H7 (cell line): ENCODE measurements around the gene PACS1. TPM values are rescaled to one million over a fixed set of nuclear protein-coding genes. Genes with fewer than 3 reads are reported as not detected.
"Not testable (repeated sequence)": the region's sequence is repeated elsewhere in the genome, so short reads cannot be mapped to it uniquely, and the experiment has no call there.

ENCODE experiments used
- DNase-seq: peaks from one replicate; pipeline ENCODE4 v3.0.0; 2012
- H3K27me3 ChIP-seq: 2 replicates; pipeline ENCODE4 v1.6.0; 2011; ENCODE audit warnings: mild to moderate bottlenecking, low read length; ENCODE audit not compliant: control insufficient read depth, insufficient read depth
- H3K36me3 ChIP-seq: replicated peaks from 2 replicates; pipeline ENCODE4 v1.5.1; 2011; ENCODE audit warnings: low read length; ENCODE audit not compliant: control insufficient read depth, insufficient read depth
- H3K4me3 ChIP-seq: 2 replicates; pipeline ENCODE4 v1.5.1; 2011; ENCODE audit warnings: low read depth, mild to moderate bottlenecking, control low read depth, low read length, moderate library complexity; ENCODE audit not compliant: insufficient read depth
- total RNA-seq: library from RNA; depleted of rRNA; stranded (reverse); fragments of >200 nt; shearing (Covaris generic); gene quantifications from 2 replicates; pipeline ENCODE4 v1.2.3, GENCODE V29; 2014

PACS1 gene
- total RNA-seq, 1 experiment from 2014 or later, result 16.2 TPM

GRCh38 chr11:66267039-66267378 lies 196.9 kb downstream of the PACS1 start:
- H3K36me3 ChIP-seq, result peaks cover 17% of the 10 kb centered on the region
- H3K4me3 ChIP-seq, result peak overlapping the region; percentile 67
- no peak for DNase-seq
- H3K27me3 ChIP-seq, result no peaks in the 10 kb centered on the region

- no peaks in the 10 kb centered on the region for H3K27me3 ChIP-seq
- DNase-seq, result peak; percentile 99
- peak overlapping the region; percentile 67 for H3K4me3 ChIP-seq
- H3K36me3 ChIP-seq, result peaks cover 16% of the 10 kb centered on the region
Observed at GRCh38 chr11:66267379-66268243, 197.5 kb downstream of the PACS1 start.

- Histone ChIP-seq H3K36me3 (peaks cover 19% of the 10 kb centered on the region), H3K27me3 (no peaks in the 10 kb centered on the region), H3K4me3 (peak within 1 kb of the TSS; percentile 67)
- DNase-seq, result peak; percentile 99
Observed at GRCh38 chr11:66268244-66268951, 198.3 kb downstream of the PACS1 start, which contains the start of gene RAB1B. RAB1B (plus strand) TSS chr11:66268639; CDS start chr11:66268680, 41 bp downstream.

- Histone ChIP-seq H3K27me3 (no peaks in the 10 kb centered on the region), H3K4me3 (peak overlapping the region; percentile 60), H3K36me3 (peaks cover 23% of the 10 kb centered on the region)
- DNase-seq, result peak; percentile 89
Observed at GRCh38 chr11:66268952-66269905, 199.2 kb downstream of the PACS1 start.

GRCh38 chr11:66271816-66272215 lies 201.7 kb downstream of the PACS1 start:
- DNase-seq, result no peak

GRCh38 chr11:66272596-66272995 lies 202.5 kb downstream of the PACS1 start:
- no peaks in the 10 kb centered on the region for H3K27me3 ChIP-seq
- no peak for DNase-seq
- H3K4me3 ChIP-seq, result no peak overlapping the region
- peaks cover 23% of the 10 kb centered on the region for H3K36me3 ChIP-seq

More at GRCh38 chr11:66271816-66272215, 201.7 kb downstream of the PACS1 start:
- peaks cover 23% of the 10 kb centered on the region for H3K36me3 ChIP-seq
- no peaks in the 10 kb centered on the region for H3K27me3 ChIP-seq
- H3K4me3 ChIP-seq, result no peak overlapping the region

- Histone ChIP-seq H3K36me3 (peaks cover 23% of the 10 kb centered on the region), H3K27me3 (no peaks in the 10 kb centered on the region; the same call in 1 of the 2 replicates), H3K4me3 (no peak overlapping the region)
- DNase-seq, result no peak
Observed at GRCh38 chr11:66274219-66274618, 204.1 kb downstream of the PACS1 start.

GRCh38 chr11:66275396-66275795 lies 205.3 kb downstream of the PACS1 start:
- Histone ChIP-seq H3K36me3 (peaks cover 23% of the 10 kb centered on the region), H3K4me3 (no peak overlapping the region), H3K27me3 (peaks cover 3% of the 10 kb centered on the region; the same call in 1 of the 2 replicates)
- no peak for DNase-seq

GRCh38 chr11:66275984-66276612 lies 206.0 kb downstream of the PACS1 start:
- Histone ChIP-seq H3K36me3 (peaks cover 23% of the 10 kb centered on the region), H3K27me3 (peaks cover 3% of the 10 kb centered on the region; the same call in 1 of the 2 replicates), H3K4me3 (no peak overlapping the region)
- DNase-seq, result no peak

GRCh38 chr11:66276619-66277018 lies 206.5 kb downstream of the PACS1 start:
- not testable (repeated sequence) for DNase-seq

GRCh38 chr11:66277064-66277463 lies 207.0 kb downstream of the PACS1 start:
- not testable (repeated sequence) for H3K4me3 ChIP-seq

More at GRCh38 chr11:66276619-66277018, 206.5 kb downstream of the PACS1 start:
- not testable (repeated sequence) for H3K27me3 ChIP-seq, H3K4me3 ChIP-seq
- H3K36me3 ChIP-seq, result peaks cover 23% of the 10 kb centered on the region

GRCh38 chr11:66277471-66278362 lies 207.6 kb downstream of the PACS1 start, which contains the start of gene CNIH2:
CNIH2 (plus strand) TSS chr11:66278175; CDS start chr11:66278457, 282 bp downstream.
- H3K27me3 ChIP-seq, result peaks cover 3% of the 10 kb centered on the region; the same call in 1 of the 2 replicates
- H3K36me3 ChIP-seq, result peaks cover 15% of the 10 kb centered on the region
- peak; percentile 98 for DNase-seq
- peak within 1 kb of the TSS; percentile 50 for H3K4me3 ChIP-seq

More at GRCh38 chr11:66277064-66277463, 207.0 kb downstream of the PACS1 start:
- not testable (repeated sequence) for DNase-seq, H3K27me3 ChIP-seq
- peaks cover 20% of the 10 kb centered on the region for H3K36me3 ChIP-seq
